H9 (cell line): Measurements from ENCODE around the gene GLT1D1. TPM values are rescaled to one million over a fixed set of nuclear protein-coding genes. Genes with fewer than 3 reads are reported as not detected.

ENCODE experiments used
- DNase-seq: peaks from one replicate; pipeline ENCODE4 v3.0.0-alpha.2; 2017
- H2AFZ ChIP-seq: one replicate; pipeline ENCODE4 v1.6.1; 2013; ENCODE audit warnings: mild to moderate bottlenecking, low read length, control low read depth, moderate library complexity
- H2AK5ac ChIP-seq: 2 replicates; pipeline ENCODE4 v1.6.1; 2013; ENCODE audit warnings: low read length, control low read depth, mixed read lengths; ENCODE audit not compliant: insufficient read length
- H2BK120ac ChIP-seq: one replicate; pipeline ENCODE4 v1.6.1; 2013; ENCODE audit warnings: low read depth, mild to moderate bottlenecking, low read length, control low read depth, inconsistent platforms; ENCODE audit not compliant: poor library complexity, severe bottlenecking
- H2BK12ac ChIP-seq: 2 replicates; pipeline ENCODE4 v1.6.1; 2013; ENCODE audit warnings: low read length, control low read depth, mixed read lengths, low read depth; ENCODE audit not compliant: insufficient read length
- H2BK15ac ChIP-seq: 2 replicates; pipeline ENCODE4 v1.6.1; 2013; ENCODE audit warnings: low read depth, low read length, control low read depth
- H2BK20ac ChIP-seq: one replicate; pipeline ENCODE4 v1.6.1; 2013; ENCODE audit warnings: low read depth, mild to moderate bottlenecking, low read length, control low read depth, inconsistent platforms; ENCODE audit not compliant: poor library complexity, severe bottlenecking
- H2BK5ac ChIP-seq: 2 replicates; pipeline ENCODE4 v1.6.1; 2013; ENCODE audit warnings: low read length, control low read depth, mixed read lengths; ENCODE audit not compliant: insufficient read length
- H3K14ac ChIP-seq: 2 replicates; pipeline ENCODE4 v1.6.1; 2013; ENCODE audit warnings: low read length, control low read depth; ENCODE audit not compliant: insufficient read depth
- H3K18ac ChIP-seq: 2 replicates; pipeline ENCODE4 v1.6.1; 2013; ENCODE audit warnings: low read depth, mild to moderate bottlenecking, mixed read lengths, low read length, control low read depth; ENCODE audit not compliant: insufficient read length
- H3K23ac ChIP-seq: 2 replicates; pipeline ENCODE4 v1.6.1; 2013; ENCODE audit warnings: low read length, control low read depth, mixed read lengths, low read depth; ENCODE audit not compliant: insufficient read length
- H3K23me2 ChIP-seq: 2 replicates; pipeline ENCODE4 v1.6.1; 2013; ENCODE audit warnings: low read depth, mild to moderate bottlenecking, mixed read lengths, low read length, control low read depth; ENCODE audit not compliant: insufficient read length, poor library complexity, severe bottlenecking
- H3K27ac ChIP-seq: 2 replicates; pipeline ENCODE4 v1.5.1; 2013; ENCODE audit warnings: low read length, control low read depth, mixed read lengths, low read depth; ENCODE audit not compliant: insufficient read length
- H3K27me3 ChIP-seq: 2 replicates; pipeline ENCODE4 v1.6.1; 2013; ENCODE audit warnings: low read length, control low read depth, inconsistent platforms; ENCODE audit not compliant: insufficient read depth
- H3K4ac ChIP-seq: 2 replicates; pipeline ENCODE4 v1.6.1; 2013; ENCODE audit warnings: low read depth, mild to moderate bottlenecking, control low read depth, inconsistent platforms, low read length, moderate library complexity
- H3K4me1 ChIP-seq: 2 replicates; pipeline ENCODE4 v1.6.1; 2013; ENCODE audit warnings: low read length, control low read depth, inconsistent platforms; ENCODE audit not compliant: insufficient read depth
- H3K4me2 ChIP-seq: 2 replicates; pipeline ENCODE4 v1.6.1; 2013; ENCODE audit warnings: low read length, control low read depth, mixed read lengths; ENCODE audit not compliant: insufficient read length, insufficient read depth
- H3K56ac ChIP-seq: 2 replicates; pipeline ENCODE4 v1.6.1; 2013; ENCODE audit warnings: low read depth, mild to moderate bottlenecking, mixed read lengths, low read length, control low read depth; ENCODE audit not compliant: insufficient read length
- H3K79me1 ChIP-seq: 2 replicates; pipeline ENCODE4 v1.6.1; 2013; ENCODE audit warnings: low read depth, mild to moderate bottlenecking, moderate library complexity, low read length, control low read depth, inconsistent platforms; ENCODE audit not compliant: insufficient read depth, poor library complexity, severe bottlenecking
- H3K79me2 ChIP-seq: 2 replicates; pipeline ENCODE4 v1.6.1; 2013; ENCODE audit warnings: low read length, control low read depth, inconsistent platforms; ENCODE audit not compliant: insufficient read depth
- H3K9ac ChIP-seq: 2 replicates; pipeline ENCODE4 v1.6.1; 2013; ENCODE audit warnings: low read length, control low read depth, mixed read lengths; ENCODE audit not compliant: insufficient read length; ENCODE audit errors: extremely low read depth
- H3K9me3 ChIP-seq: one replicate; pipeline ENCODE4 v1.6.1; 2013; ENCODE audit warnings: low read depth, low read length, inconsistent platforms; ENCODE audit not compliant: control insufficient read depth
- H3T11ph ChIP-seq: one replicate; pipeline ENCODE4 v1.6.1; 2013; ENCODE audit warnings: mild to moderate bottlenecking, low read length, control low read depth, inconsistent platforms
- H4K20me1 ChIP-seq: one replicate; pipeline ENCODE4 v1.6.1; 2013; ENCODE audit not compliant: control insufficient read depth, insufficient read length, insufficient read depth
- H4K5ac ChIP-seq: 2 replicates; pipeline ENCODE4 v1.6.1; 2013; ENCODE audit warnings: low read depth, mild to moderate bottlenecking, mixed read lengths, low read length, control low read depth; ENCODE audit not compliant: insufficient read length
- H4K8ac ChIP-seq: replicated peaks from 2 replicates; pipeline ENCODE4 v1.6.1; 2013; ENCODE audit warnings: low read length, control low read depth, mixed read lengths, low read depth; ENCODE audit not compliant: insufficient read length
- H4K91ac ChIP-seq: 2 replicates; pipeline ENCODE4 v1.6.1; 2013; ENCODE audit warnings: low read depth, mild to moderate bottlenecking, moderate library complexity, mixed read lengths, low read length, control low read depth; ENCODE audit not compliant: insufficient read length
- H3K27ac Mint-ChIP-seq, 3 experiments: 2 replicates in 2 of 3; 3 replicates in 1 of 3; pipeline ENCODE4 v1.8.0; 2020 to 2021; ENCODE audit warnings: mixed read lengths in 3 of 3, mild to moderate bottlenecking in 1 of 3, moderate library complexity in 1 of 3
- H3K27me3 Mint-ChIP-seq: 2 replicates; pipeline ENCODE4 v1.8.0; 2021; ENCODE audit warnings: low read depth, mild to moderate bottlenecking, moderate library complexity, mixed read lengths
- H3K36me3 Mint-ChIP-seq, 3 experiments: 2 replicates in 2 of 3; 3 replicates in 1 of 3; pipeline ENCODE4 v1.8.0; 2020 to 2021; ENCODE audit warnings: low read depth in 3 of 3, mixed read lengths in 3 of 3; ENCODE audit not compliant: insufficient read depth in 1 of 3
- H3K4me1 Mint-ChIP-seq, 2 experiments: 2 replicates each; pipeline ENCODE4 v1.8.0; 2020; ENCODE audit warnings: mixed read lengths in 2 of 2
- H3K4me3 Mint-ChIP-seq, 2 experiments: 2 replicates in 1 of 2; 3 replicates in 1 of 2; pipeline ENCODE4 v1.8.0; 2020 to 2021; ENCODE audit warnings: mild to moderate bottlenecking in 2 of 2, mixed read lengths in 2 of 2, moderate library complexity in 1 of 2
- H3K9me3 Mint-ChIP-seq, 2 experiments: 2 replicates in 1 of 2; 3 replicates in 1 of 2; pipeline ENCODE4 v1.8.0; 2020; ENCODE audit warnings: mild to moderate bottlenecking in 2 of 2, mixed read lengths in 2 of 2, moderate library complexity in 1 of 2
- WGBS: extraction: QIAGEN DNeasy Blood & Tissue Kit; methylation state at CpG from one replicate; pipeline ENCODE4 v1.1.7; 2013; ENCODE audit warnings: missing lambda C conversion rate, low lambda C conversion rate, mixed read lengths; ENCODE audit not compliant: insufficient read length; ENCODE audit errors: extremely low coverage; 5-methylcytosine and 5-hydroxymethylcytosine counted together
- total RNA-seq: library from RNA; stranded (reverse); gene quantifications from 2 replicates; pipeline ENCODE4 v1.2.1, GENCODE V29; 2021
- TF ChIP-seq, protein P1 (sequence below): fragments of 200-600 bp; sonication (generic); conservative IDR thresholded peaks from 3 replicates; pipeline ENCODE4 v1.8.0; 2021; ENCODE audit warnings: antibody characterized with exemption, mild to moderate bottlenecking

Gene GLT1D1
- total RNA-seq, 1 experiment from 2014 or later = 7.0 TPM

DNA sequence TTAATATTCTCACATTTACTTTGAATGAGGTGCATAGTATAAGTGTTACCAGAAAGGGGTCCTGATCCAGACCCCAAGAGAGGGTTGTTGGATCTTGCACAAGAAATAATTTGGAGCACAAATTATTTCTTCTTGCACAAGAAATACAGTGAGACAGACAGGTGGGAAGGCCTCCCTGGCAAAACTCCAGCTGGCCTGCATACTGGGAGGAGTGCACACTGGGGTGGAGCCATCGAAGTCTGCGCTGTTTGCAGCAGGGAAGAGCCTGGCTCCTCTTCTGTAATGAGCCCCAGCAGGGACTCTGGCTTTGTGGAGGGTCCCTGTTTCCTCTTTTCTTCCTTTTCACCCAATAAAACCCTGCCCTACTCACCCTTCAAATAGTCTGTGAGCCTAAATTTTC lies 141.6 kb downstream of the GLT1D1 start:
- TF ChIP-seq, protein P1, sequence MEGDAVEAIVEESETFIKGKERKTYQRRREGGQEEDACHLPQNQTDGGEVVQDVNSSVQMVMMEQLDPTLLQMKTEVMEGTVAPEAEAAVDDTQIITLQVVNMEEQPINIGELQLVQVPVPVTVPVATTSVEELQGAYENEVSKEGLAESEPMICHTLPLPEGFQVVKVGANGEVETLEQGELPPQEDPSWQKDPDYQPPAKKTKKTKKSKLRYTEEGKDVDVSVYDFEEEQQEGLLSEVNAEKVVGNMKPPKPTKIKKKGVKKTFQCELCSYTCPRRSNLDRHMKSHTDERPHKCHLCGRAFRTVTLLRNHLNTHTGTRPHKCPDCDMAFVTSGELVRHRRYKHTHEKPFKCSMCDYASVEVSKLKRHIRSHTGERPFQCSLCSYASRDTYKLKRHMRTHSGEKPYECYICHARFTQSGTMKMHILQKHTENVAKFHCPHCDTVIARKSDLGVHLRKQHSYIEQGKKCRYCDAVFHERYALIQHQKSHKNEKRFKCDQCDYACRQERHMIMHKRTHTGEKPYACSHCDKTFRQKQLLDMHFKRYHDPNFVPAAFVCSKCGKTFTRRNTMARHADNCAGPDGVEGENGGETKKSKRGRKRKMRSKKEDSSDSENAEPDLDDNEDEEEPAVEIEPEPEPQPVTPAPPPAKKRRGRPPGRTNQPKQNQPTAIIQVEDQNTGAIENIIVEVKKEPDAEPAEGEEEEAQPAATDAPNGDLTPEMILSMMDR = no peak
- Histone ChIP-seq H3K9me3 (no peaks in the 10 kb centered on the region), H4K5ac (no peak overlapping the region), H3K27me3 (no peaks in the 10 kb centered on the region), H2AK5ac (no peak overlapping the region), H3K79me2 (no peaks in the 10 kb centered on the region), H3K56ac (no peak overlapping the region), H3K9ac (no peak overlapping the region), H3K23ac (no peak overlapping the region), H2AFZ (no peak overlapping the region), H3T11ph (no peak overlapping the region), H2BK15ac (no peak overlapping the region), H4K91ac (no peak overlapping the region), H3K4ac (no peak overlapping the region), H3K27ac (no peak overlapping the region), H3K23me2 (no peaks in the 10 kb centered on the region), H3K4me2 (no peak overlapping the region), H3K18ac (no peak overlapping the region), H4K8ac (no peak overlapping the region), H4K20me1 (no peaks in the 10 kb centered on the region), H3K4me1 (no peaks in the 10 kb centered on the region), H2BK5ac (no peak overlapping the region), H2BK20ac (no peak overlapping the region), H3K14ac (no peak overlapping the region), H3K79me1 (no peaks in the 10 kb centered on the region), H2BK12ac (no peak overlapping the region), H2BK120ac (no peak overlapping the region)
- H3K27ac Mint-ChIP-seq = no peak overlapping the region
- H3K4me1 Mint-ChIP-seq = no peaks in the 10 kb centered on the region
- no peak overlapping the region for H3K4me3 Mint-ChIP-seq
- no peak for DNase-seq
- H3K9me3 Mint-ChIP-seq = no peaks in the 10 kb centered on the region; a peak in 1 of 5 replicates
- no CpG with 5 or more reads among the region's 2 CpGs for WGBS
- H3K27me3 Mint-ChIP-seq = peaks cover 18% of the 10 kb centered on the region
- no peaks in the 10 kb centered on the region; a peak in 2 of 7 replicates for H3K36me3 Mint-ChIP-seq
